Hematopoietic multipotent progenitor cell treated with erythropoietin and hydrocortisone succinate and interleukin-3 and kit ligand, for 4 days (in vitro differentiated cells): ENCODE measurements around the gene KLHDC7B.
"Not testable (repeated sequence)": the region's sequence is repeated elsewhere in the genome, so short reads cannot be mapped to it uniquely, and the experiment has no call there.

Experiments used
- DNase-seq: peaks from one replicate; pipeline ENCODE4 v3.0.0-alpha.2; 2015

The KLHDC7B gene

GRCh38 chr22:50529897-50530579 is 15.7 kb upstream of the KLHDC7B start, which contains the start of gene TYMP:
TSS of gene TYMP (minus strand) at chr22:50530012. CDS start at chr22:50529709, 303 bp downstream.
- peak; percentile 88 for DNase-seq

- no peak for DNase-seq
These were observed 15.2 kb upstream of the KLHDC7B start for GRCh38 chr22:50530580-50530876.

DNA sequence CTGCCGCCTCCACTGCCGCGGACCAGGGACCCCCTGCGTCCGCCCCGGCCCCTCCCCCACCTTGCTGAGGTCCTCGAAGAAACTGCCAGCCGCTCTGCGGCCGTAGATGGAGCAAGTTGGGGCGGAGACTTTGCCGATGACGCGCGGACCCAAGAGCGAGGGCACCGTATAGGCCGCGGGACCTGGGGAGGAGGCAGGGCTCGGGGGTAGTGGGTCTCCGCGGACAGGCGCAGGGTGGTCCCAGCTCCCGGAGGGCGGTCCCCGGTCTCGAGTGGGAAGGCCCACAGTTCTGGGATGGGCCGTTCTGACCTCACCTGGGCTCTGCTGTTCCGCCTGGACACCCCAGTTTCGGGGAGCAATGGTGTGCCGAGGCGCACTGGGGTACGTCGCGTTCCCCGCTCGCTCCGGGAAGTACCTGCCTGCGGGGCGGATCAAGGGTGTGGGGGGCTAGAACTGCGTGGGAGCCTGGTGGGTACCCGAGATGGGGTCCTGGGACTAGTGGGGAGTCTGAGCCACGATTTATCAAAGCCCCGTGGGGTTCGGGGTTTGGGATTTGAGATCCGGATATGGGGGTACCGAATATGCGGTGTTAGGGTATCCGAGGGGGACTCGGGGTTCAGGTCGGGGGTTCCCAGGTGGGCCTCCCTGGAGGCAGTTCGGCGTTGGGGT is 14.7 kb upstream of the KLHDC7B start:
- peak; percentile 95 for DNase-seq

DNA sequence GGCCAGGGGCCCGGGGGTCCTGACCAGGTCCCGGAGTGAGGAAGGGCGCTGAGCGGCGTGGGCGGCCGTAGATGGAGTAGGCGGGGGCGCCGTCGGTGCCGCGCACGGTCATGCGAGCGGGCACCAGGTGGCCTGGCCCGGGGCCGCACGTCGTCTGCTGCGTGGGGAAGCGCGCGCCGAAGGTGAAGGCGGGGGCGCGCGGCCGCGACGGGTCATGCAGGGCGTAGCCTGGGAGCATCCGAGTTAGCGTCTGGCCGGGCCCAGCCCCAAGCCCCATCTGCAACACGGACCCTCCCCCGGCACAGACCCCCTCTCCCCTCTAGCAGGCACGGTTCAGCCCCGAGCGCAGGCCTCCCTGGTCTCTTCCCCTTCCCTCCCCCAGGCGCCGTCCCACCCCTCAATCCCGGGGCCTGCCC is 14.1 kb upstream of the KLHDC7B start:
- peak; percentile 70 for DNase-seq

GRCh38 chr22:50531962-50532674 is 13.6 kb upstream of the KLHDC7B start:
- no peak for DNase-seq

- DNase-seq = no peak
These were observed 12.6 kb upstream of the KLHDC7B start for GRCh38 chr22:50532824-50533796.

DNA sequence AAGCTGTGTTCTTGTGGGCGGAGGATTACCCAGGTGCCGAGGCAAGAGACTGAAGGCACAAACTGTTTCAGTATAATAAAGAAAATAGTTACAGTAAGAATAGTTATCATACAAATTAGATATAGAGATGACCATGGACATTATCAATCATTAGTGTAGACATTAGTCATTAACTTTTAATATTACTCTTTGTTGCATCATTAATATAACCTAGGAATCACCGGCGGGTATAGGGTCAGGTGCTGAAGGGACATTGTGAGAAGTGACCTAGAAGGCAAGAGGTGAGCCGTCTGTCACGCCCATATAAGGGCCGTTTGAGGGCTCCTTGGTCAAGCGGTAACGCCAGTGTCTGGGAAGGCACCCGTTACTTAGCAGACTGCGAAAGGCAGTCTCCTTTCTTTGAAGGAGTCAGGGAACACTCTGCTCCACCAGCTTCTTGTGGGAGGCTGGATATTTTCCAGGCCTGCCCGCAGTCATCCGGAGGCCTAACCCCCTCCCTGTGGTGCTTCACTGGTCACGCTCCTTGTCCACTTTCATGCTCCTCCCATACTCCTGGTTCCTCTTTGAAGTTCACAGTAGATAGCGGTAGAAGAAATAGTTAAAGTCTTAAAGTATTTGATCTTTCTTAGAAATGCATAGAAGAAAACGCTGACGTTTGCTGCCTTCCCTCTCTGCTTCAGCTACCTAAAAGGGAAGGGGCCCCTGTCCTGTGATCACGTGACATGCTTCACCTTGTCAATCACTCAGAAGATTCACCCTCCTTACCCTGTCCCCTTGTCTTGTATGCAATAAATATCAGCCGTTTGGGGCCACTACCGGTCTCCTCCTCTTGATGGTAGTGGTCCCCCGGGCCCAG is 11.6 kb upstream of the KLHDC7B start:
- DNase-seq = not testable (repeated sequence)

GRCh38 chr22:50535113-50535512 is 10.6 kb upstream of the KLHDC7B start:
- DNase-seq = no peak

DNA sequence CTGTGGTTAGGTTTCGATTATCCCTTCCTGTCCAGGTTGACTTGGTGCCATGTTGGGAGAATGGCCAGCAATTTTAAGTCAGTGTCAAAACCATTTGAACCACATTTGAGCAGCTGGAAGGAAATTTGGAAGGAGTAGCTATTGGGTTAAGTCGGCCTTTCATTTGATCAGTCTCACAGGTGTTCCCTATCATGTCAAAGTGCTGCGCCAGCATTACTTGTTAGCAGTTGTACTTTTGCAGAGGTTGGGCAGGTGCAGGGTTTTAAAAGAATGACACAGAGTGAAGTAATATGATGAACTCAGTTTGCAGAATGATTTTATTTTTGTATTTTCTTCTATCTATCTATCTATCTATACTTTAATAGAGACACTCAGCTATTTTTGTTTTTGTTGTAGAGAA is 9.5 kb upstream of the KLHDC7B start:
- DNase-seq = no peak

GRCh38 chr22:50537765-50538164 is 7.9 kb upstream of the KLHDC7B start:
- DNase-seq = no peak

GRCh38 chr22:50540381-50540780 is 5.3 kb upstream of the KLHDC7B start:
- no peak for DNase-seq

DNA sequence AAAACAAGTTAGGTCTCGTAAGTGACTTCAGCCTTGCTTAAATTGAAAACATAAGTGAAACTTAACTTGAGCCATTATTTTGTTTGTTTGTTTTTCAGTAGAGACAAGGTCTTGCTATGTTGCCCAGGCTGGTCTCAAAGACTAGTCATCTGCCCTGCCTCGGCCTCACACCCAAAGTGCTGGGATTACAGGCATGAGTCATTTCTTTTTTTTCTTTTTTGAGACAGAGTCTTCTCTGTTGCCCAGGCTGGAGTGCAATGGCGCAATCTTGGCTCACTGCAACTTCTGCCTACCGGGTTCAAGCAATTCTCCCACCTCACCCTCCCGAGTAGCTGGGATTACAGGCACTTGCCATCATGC is 4.1 kb upstream of the KLHDC7B start:
- DNase-seq = peak; percentile 53

GRCh38 chr22:50542416-50542927 is 3.2 kb upstream of the KLHDC7B start:
- DNase-seq = peak; percentile 51

- DNase-seq = peak; percentile 89
These were observed 1.5 kb upstream of the KLHDC7B start for GRCh38 chr22:50544078-50544745.

GRCh38 chr22:50544746-50545253 is 899 bp upstream of the KLHDC7B start:
- DNase-seq = peak; percentile 68

GRCh38 chr22:50546326-50547262 is 895 bp downstream of the KLHDC7B start:
- DNase-seq = no peak

DNA sequence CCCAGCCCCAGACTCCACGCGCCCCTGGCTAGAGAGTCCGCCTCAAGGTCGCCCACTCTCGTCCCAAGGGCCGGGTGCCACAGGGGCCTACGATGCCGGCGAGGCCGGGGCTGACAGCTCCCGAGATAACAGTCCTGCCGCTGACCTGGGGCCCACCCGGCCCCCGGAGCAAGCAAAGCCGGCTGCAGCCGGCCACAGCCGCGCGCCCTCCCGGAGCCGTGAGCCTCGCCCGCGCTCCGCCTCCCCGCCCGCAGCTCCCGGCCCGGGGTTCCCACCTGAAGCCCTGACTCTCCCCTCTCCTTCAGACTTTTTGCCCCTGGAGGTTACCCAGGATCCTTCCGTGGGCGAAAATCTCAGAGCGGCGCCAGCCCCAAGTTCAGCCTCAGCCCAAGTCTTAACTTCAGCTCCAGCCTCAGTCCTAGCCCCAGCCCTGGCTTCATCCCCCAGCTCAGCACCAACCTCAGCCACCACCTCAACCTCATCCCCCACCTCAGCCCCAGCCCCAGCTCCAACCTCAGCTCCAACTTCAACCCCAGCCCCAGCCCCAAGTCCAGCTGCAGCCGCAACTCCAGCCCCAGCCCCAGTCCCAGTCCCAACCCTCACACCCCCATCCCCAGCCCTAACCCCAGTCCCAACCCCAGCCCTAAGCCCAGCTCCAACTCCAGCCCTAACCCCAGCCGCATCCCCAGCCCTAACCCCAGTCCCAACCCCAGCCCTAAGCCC is 1.7 kb downstream of the KLHDC7B start:
- no peak for DNase-seq

DNA sequence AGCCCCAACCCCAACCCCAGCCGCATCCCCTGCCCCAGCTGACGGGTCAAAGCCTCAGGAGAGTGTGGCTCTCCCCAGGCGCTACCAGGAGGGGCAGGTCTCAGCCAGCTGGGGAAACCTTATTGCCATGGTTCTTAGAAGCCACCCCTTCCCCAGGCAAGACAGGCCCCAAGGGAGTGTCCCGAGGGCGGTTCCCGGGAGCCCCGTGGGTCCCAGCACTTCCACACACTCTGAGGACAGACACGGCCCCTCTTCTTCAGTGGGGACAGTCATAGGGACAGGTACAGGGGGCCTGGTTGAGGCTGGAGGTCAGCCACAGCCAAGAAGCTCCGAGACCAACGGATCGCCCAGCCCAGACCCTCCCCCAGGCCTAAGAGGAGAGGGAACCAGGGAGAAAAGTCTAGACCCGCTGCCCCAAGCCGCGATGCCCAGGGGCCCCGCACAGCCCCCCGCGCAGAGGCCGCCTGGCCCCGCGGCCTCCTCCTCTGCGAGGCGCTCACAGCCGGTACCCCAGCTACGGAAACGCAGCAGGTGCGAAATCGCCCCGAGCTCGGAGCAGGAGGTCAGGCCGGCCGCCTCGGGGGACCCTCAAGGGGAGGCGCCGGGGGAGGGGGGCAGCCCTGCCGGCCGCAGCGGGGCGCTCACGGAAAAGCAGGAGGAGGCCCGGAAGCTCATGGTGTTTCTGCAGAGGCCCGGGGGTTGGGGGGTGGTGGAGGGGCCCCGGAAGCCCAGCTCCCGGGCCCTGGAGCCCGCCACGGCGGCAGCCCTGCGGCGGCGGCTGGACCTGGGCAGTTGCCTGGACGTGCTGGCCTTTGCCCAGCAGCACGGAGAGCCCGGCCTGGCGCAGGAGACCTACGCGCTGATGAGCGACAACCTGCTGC is 2.6 kb downstream of the KLHDC7B start:
- peak; percentile 38 for DNase-seq
